ENCODE results near the gene NAA80. TPM values are rescaled to one million over a fixed set of nuclear protein-coding genes. Genes with fewer than 3 reads are reported as not detected.
A peak's percentile ranks its signal among the peaks of the same experiment; 100 is the strongest.
"Not testable (repeated sequence)": the region's sequence is repeated elsewhere in the genome, so short reads cannot be mapped to it uniquely, and the experiment has no call there.

The NAA80 gene
- total RNA-seq, 1 experiment from 2014 or later: 16.1 TPM

DNA sequence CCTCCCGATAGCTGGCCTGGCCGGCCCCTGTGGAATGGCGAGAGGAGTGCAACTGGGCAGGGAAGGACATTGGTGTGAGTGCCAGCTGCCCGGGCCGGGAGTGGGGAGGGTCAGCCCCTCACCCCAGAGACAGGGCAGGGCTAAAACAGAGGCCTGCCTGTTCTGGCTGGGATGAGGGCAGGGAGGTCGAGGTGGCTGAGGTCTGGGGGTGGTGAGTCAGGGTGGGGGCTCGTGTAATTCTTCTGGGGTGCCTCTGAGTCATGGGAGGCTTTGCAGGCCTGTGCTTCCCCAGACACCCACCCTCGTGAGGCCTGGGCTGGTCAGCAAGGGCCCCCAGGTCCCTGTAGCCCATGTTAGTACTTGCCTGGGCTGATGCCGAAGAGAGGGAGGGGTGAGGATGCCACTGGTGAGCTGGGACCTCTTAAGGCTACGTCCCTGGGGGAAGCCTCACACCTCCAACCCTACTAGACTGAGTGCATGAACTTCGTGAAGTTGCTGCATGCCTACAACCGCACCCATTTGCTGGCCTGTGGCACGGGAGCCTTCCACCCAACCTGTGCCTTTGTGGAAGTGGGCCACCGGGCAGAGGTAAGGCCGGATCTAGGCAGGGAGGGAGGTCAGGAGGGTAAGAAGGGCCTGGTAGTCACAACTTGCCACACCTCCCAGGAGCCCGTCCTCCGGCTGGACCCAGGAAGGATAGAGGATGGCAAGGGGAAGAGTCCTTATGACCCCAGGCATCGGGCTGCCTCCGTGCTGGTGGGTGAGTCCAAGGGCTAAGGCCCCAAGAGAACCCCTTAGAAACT lies 28.6 kb downstream of the NAA80 start:
- DNase-seq (ENCODE audit: low read depth): peak; percentile 28

GRCh38 chr3:50269977-50270413 lies 29.2 kb downstream of the NAA80 start:
- peak; percentile 68 for DNase-seq (ENCODE audit: low read depth)

GRCh38 chr3:50269460-50269859 lies 29.7 kb downstream of the NAA80 start:
- DNase-seq (ENCODE audit: low read depth): no peak

DNA sequence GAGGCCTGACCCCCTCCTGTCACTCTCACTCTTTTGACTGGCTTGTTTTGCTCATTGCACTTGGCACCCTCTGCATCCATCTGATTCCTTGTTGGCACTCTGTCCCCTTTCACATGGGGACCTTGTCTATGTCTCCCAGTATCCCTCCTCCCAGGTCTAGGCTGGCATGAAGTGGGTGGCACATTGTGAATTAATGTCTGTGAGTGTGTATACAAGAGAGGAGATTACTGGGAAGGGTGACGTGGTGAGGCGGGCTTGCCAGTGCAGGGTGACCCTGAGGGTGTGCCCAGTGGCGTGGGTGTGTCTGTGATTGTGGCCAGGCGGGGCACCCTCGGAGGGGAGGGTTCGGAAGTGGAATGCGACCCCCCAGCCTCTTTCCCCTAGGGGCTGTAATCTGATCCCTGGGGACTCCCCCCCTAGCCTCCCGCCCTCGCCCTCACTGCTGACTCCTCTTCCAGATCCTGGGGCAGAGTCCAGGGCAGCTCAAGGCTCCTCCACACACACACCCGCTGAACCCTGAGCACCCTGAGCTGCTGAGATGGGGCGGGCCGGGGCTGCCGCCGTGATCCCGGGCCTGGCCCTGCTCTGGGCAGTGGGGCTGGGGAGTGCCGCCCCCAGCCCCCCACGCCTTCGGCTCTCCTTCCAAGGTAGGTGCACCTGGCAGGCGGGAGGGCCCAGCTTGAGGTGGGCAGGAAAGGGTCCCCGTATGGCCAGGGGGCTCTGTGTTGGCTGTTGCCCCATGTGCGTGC lies 30.3 kb downstream of the NAA80 start, which contains the start of gene SEMA3B:
TSS of gene SEMA3B (plus strand) at position 445 of the 749 bp plus-strand sequence. CDS start at position 539, 94 bp downstream.
- DNase-seq (ENCODE audit: low read depth): peak; percentile 85

- DNase-seq (ENCODE audit: low read depth): no peak
These were observed 30.9 kb downstream of the NAA80 start for GRCh38 chr3:50268276-50268675.

- no peak for DNase-seq (ENCODE audit: low read depth)
These were observed 31.8 kb downstream of the NAA80 start for GRCh38 chr3:50267280-50267913.

DNA sequence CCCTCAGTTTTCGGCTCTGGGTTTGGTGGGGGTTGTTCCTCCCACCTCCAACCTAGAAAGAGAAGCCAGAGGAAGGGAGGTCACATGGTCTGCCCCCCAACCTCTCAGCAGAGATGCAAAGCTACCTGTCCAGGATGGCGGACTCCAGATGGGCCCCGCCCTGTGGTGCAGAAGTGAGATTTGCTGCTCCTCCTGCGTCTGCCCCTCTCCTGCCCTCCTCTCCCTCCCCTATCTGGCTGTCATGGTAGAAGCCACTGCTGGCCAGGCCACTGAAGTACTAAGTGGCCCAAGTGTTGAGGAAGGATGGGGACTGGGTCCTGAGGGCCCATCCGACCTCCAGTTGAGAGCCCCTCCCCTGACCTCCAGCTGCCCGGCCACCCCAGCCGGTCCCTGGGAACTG lies 32.4 kb downstream of the NAA80 start:
- DNase-seq (ENCODE audit: low read depth): no peak

GRCh38 chr3:50266017-50266416 lies 33.2 kb downstream of the NAA80 start:
- DNase-seq (ENCODE audit: low read depth): no peak

- no peak for DNase-seq (ENCODE audit: low read depth)
These were observed 33.6 kb downstream of the NAA80 start for GRCh38 chr3:50265571-50265970.

DNA sequence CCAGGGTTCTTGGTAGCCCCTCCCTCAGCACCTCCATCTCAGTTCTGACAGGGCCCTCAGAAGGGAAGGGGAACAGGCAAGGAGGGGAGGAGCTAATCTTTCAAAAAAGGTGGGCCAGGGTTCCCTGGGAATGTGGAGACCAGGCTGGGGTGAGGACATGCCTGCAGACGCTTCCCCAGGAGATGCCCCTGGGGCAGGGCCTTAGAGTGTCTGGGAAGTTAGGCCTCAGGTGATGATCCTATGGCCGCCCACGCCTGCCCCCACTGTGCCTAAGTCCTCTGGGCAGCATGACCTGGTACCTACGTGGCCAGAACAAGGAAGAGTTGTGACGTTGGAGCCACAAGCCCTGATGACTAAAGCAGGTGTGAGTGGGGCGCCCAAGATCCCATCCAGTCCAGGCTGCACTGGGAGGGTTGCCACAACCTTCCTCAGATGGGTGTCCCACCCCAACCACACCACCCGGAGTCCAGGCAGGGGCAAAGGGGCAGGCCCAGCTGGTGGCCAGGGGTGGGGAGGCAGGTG lies 34.2 kb downstream of the NAA80 start:
- no peak for DNase-seq (ENCODE audit: low read depth)

DNA sequence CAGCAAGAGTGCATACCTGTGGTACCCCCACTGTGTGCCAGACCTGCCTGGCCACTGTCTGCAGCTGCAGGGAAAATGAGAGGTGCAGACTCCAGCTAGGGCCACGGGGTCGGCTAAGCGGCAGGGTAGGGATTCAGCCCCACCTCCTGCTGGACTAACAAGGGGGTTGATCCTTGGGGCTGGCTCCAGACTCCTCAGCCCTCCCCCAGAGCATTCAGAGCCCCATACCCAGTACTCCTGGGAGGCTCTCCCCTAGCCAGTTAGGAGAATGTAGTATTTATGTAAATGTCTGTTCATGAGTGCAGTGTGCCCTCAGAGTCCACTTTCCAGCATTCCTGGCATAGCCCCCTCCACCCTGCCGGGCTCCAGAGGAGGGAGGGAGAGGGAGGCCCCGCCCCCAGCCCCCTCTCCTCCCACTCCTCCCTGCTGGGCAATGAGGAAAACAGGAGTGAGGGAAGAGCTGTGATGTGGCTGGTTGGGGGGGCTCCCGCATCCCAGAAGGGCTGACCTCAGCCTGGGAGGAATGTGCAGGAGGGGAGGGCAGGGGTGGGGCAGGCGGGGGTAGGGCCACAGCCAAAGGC lies 34.7 kb downstream of the NAA80 start:
- peak; percentile 72 for DNase-seq (ENCODE audit: low read depth)

DNA sequence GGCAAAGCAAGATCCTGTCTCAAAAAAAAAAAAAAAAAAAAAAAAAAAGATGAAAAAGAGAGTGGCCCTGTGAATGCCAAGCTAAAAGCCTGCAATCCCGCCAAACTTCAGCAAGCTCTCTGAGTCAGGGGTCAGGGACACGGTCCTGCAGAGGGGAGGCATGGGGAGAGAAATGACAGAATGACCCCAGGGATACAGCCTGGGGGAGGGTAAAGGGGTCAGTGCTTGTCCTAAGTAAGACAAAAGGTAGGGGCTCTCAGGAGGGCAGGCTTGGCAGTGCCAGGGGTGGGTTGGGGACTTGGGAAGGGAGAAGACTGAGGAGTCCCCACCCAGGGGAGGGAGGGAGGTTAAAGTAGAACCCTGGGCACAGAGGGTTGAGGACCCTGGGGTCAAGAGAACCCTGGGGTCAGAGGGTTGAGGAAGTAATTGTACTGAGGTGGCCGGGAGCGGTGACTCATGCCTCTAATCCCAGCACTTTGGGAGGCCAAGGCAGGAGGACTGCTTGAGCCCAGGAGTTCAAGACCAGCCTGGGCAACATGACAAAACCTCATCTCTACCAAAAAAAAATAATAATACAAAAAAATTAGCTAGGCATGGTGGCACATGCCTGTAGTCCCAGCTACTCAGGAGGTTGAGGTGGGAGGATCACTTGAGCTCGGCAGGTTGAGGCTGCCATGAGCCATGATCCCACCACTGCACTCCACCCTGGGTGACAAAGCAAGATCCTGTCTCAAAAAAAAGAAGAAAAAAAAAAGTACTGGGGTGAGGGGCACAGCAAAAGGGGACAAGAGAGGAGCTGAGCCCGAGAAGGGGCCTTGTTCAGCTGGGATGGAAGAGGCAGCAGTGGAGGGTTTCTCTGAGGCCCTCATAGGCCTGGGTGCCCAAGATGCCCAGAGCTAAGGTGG lies 35.5 kb downstream of the NAA80 start:
- DNase-seq (ENCODE audit: low read depth): no peak

- no peak for DNase-seq (ENCODE audit: low read depth)
These were observed 36.4 kb downstream of the NAA80 start for GRCh38 chr3:50262778-50263177.

GRCh38 chr3:50262200-50262599 lies 37.0 kb downstream of the NAA80 start:
- not testable (repeated sequence) for DNase-seq (ENCODE audit: low read depth)

GRCh38 chr3:50261505-50261904 lies 37.7 kb downstream of the NAA80 start:
- no peak for DNase-seq (ENCODE audit: low read depth)

DNA sequence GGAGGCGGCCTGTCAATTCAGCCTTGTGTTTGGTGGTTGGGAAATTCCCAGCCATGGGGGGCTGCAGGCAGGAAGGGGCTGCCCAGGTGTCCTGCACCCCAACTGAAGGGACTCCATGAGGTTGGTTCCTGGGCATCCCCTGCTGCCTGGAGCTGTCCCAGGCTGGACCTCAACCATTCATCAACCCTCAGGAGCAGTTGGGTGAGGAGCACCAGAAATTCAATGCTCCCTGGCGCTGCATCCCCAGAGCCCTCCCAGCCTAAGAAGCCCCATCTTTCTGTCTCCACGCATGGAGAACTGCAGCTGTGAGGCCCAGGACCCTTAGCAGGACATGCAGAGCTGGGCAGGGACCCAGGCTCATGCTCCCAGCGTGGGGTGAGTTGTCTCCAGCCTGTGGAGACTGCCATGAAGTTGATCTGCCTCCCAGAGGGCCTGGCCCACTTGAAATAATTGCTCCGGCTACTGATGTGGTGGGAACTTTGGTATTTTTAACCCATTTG lies 38.2 kb downstream of the NAA80 start:
- DNase-seq (ENCODE audit: low read depth): no peak

DNA sequence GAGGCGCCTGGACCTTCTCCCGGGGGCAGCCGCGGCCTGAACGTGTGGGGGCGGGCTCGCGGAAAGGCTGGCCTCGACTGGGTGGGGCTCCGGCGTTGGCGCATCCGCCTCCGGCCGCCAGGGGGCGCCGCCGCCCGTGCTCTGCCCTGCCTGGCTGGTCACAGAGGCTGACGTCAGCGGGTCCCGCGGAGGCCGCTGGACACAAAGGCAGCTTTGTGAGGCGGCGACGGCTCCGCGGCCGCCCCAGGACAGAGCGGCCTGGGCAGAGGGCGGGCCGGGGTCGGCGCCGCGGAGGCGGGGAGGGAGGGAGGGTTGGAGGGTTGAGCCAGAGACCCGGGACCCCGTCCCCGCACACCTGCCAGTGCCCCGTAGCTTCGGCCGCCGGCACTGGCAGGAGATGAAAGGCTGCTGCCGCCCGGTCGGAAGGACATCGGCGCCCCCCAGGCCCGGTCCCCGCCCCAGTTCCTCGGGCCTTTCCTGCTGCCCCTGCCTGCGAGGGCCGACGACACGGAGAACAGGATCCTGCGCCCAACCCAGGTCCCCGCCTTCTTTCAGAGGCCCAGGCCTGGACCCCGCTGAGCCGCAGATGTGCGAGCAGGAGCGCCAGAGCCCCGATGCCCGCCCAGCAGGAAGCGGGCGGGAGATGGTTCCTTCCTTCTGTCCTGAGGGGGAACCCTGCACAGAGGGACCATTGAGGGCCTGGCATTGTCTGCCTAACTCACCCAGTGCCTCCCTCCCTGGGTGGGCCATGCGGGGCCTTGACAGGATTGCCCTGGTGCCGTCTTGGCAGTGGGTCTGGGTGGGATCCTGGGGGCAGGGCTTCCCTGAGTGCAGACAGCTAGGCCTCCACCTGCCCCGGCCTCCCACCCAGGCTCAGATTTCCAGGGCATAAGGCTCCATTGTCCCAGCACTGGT lies 38.9 kb downstream of the NAA80 start:
- DNase-seq (ENCODE audit: low read depth): peak; percentile 89

GRCh38 chr3:50259432-50260026 lies 39.7 kb downstream of the NAA80 start:
- no peak for DNase-seq (ENCODE audit: low read depth)

DNA sequence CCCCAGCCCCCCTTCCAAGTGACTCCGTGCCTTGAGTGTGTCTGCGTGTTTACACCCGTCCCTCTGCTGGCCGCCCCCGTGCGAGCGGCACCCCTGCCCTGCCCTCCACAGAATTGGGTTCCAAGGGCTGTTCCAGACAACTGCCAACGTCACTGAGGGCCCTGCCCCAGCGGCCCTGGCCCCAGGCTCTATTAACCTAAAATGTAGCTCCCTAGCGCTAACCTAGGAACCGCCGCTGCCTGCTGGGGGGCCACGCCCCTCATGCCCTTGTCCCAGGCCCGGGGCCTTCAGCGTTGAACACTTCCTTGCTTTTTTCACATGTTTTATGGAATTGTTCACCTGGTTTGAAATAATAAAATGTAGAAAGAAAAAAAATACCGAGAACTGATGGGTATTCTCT lies 40.2 kb downstream of the NAA80 start:
- no peak for DNase-seq (ENCODE audit: low read depth)
